NCI-H187 (cell line): ENCODE data around the gene NEK8.
A peak's percentile ranks its signal among the peaks of the same experiment; 100 is the strongest.
"Not testable (repeated sequence)": the region's sequence is repeated elsewhere in the genome, so short reads cannot be mapped to it uniquely, and the experiment has no call there.

Experiments used
- DNase-seq, 2 experiments: peaks; one replicate each; lab custom pipeline; 2025; lab: John Stamatoyannopoulos, UW

Gene NEK8

GRCh38 chr17:28710861-28711722, 17.5 kb upstream of the NEK8 start:
- DNase-seq, result peak; percentile 76 to 85

GRCh38 chr17:28711723-28712031, 16.9 kb upstream of the NEK8 start, which contains the start of gene PROCA1:
Gene PROCA1, minus strand, starts transcription at chr17:28711888. Its CDS starts 228 bp downstream, at chr17:28711660.
- no peak for DNase-seq

GRCh38 chr17:28712032-28712704, 16.4 kb upstream of the NEK8 start:
- no peak for DNase-seq

- no peak for DNase-seq
Measured at GRCh38 chr17:28712705-28713415, 15.7 kb upstream of the NEK8 start.

GRCh38 chr17:28714281-28714680, 14.3 kb upstream of the NEK8 start:
- DNase-seq, result no peak

GRCh38 chr17:28715217-28715616, 13.4 kb upstream of the NEK8 start:
- no peak for DNase-seq

- DNase-seq, result no peak
Measured at GRCh38 chr17:28716740-28717577, 11.6 kb upstream of the NEK8 start.

- DNase-seq, result no peak
Measured at GRCh38 chr17:28717578-28718332, 10.8 kb upstream of the NEK8 start, which contains the start of gene RAB34. Gene RAB34, minus strand, starts transcription at chr17:28717868. Its CDS starts 602 bp downstream, at chr17:28717266.

- no peak for DNase-seq
Measured at GRCh38 chr17:28718333-28719020, 10.1 kb upstream of the NEK8 start.

- no peak for DNase-seq
Measured at GRCh38 chr17:28719021-28719433, 9.6 kb upstream of the NEK8 start.

- no peak for DNase-seq
Measured at GRCh38 chr17:28720247-28720996, 8.2 kb upstream of the NEK8 start.

- not testable (repeated sequence) for DNase-seq
Measured at GRCh38 chr17:28720997-28721329, 7.6 kb upstream of the NEK8 start.

GRCh38 chr17:28722417-28723158, 6.0 kb upstream of the NEK8 start:
- DNase-seq, result no peak

- no peak for DNase-seq
Measured at GRCh38 chr17:28723159-28723835, 5.3 kb upstream of the NEK8 start.

GRCh38 chr17:28723836-28724499, 4.6 kb upstream of the NEK8 start:
- DNase-seq, result not testable (repeated sequence)

GRCh38 chr17:28724500-28725165, 4.0 kb upstream of the NEK8 start:
- DNase-seq, result no peak

GRCh38 chr17:28725166-28725659, 3.4 kb upstream of the NEK8 start:
- no peak for DNase-seq
